Activated naive CD4-positive, alpha-beta T cell treated with anti-CD3 and anti-CD28 coated beads, Interleukin-2, amount 10 ng/mL, durations not matched to agents 7 days and 5 days (primary cell): ENCODE results near the gene BARX2.

Experiments used
- CTCF ChIA-PET: fragments of 350-600 bp; sonication (Branson Sonifier 250); formaldehyde crosslinking; loops from one replicate; lab custom pipeline; 2021; ENCODE audit warnings: antibody characterized with exemption; lab: Charles Lee
- DNase-seq: peaks from one replicate; pipeline ENCODE4 v3.0.0-alpha.2; 2020
- H3K27ac Mint-ChIP-seq: one replicate; pipeline ENCODE4 v1.8.0; 2021; ENCODE audit warnings: mild to moderate bottlenecking, moderate library complexity, mixed read lengths
- H3K27me3 Mint-ChIP-seq: one replicate; pipeline ENCODE4 v1.8.0; 2021; ENCODE audit warnings: mild to moderate bottlenecking, mixed read lengths
- H3K36me3 Mint-ChIP-seq: one replicate; pipeline ENCODE4 v1.8.0; 2021; ENCODE audit warnings: mixed read lengths
- H3K4me1 Mint-ChIP-seq: one replicate; pipeline ENCODE4 v1.8.0; 2021; ENCODE audit warnings: mixed read lengths
- H3K4me3 Mint-ChIP-seq: one replicate; pipeline ENCODE4 v1.8.0; 2021; ENCODE audit warnings: mild to moderate bottlenecking, moderate library complexity, mixed read lengths
- H3K9me3 Mint-ChIP-seq: one replicate; pipeline ENCODE4 v1.8.0; 2021; ENCODE audit warnings: mixed read lengths

Gene BARX2

DNA sequence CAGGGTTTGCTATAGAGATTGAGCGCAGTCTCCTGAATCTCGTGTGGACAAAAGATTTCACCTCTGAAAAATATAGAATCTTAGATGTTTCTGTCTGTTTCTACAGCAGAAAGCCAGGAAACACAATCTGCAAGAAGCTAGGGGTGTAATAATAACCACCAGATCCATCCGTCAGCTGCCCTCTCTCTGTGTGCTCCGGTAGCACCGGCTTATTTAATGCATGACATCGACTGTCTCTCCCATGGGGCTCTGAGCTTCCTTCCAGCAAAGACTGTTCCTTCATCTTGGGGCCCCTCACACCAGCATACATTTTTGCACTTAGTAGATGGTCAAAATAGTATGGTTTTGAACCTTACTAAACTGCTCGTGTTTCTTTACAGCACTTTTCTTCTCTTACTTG is 20.2 kb downstream of the BARX2 start:
- Mint-ChIP-seq H3K27ac (no peak overlapping the region), H3K9me3 (peaks cover 3% of the 10 kb centered on the region), H3K4me3 (no peak overlapping the region), H3K27me3 (peaks cover 19% of the 10 kb centered on the region), H3K36me3 (no peaks in the 10 kb centered on the region), H3K4me1 (no peaks in the 10 kb centered on the region)
- no peak for DNase-seq
- CTCF ChIA-PET: interaction anchor here (0.7 kb wide), 1 partner anchor 31 kb away, joined by 3 read pairs; no protein-coding TSS in a partner anchor

DNA sequence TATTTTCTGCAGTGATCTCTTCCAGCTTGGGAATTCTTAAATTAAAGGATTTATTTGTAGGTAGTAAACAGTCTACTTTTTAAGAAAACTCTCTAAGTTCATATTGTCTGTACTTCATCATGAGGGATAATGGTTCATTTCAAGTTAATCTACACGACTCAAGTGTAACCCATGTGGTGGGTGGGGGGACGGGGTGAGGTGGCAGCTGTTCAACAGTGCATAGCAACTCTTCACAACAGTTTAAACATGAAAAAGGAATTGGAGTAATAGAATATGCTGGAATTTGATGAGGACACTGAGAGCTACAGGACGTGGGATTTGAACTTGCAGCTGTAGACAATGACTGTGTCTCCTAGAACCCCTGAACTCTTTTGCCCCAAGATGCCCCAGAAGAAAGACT is 20.8 kb downstream of the BARX2 start:
- CTCF ChIA-PET: interaction anchor here (0.6 kb wide), 1 partner anchor 22 kb away, joined by 3 read pairs; no protein-coding TSS in a partner anchor
- no peaks in the 10 kb centered on the region for H3K36me3 Mint-ChIP-seq
- peaks cover 3% of the 10 kb centered on the region for H3K9me3 Mint-ChIP-seq
- H3K27ac Mint-ChIP-seq: no peak overlapping the region
- H3K4me1 Mint-ChIP-seq: no peaks in the 10 kb centered on the region
- H3K4me3 Mint-ChIP-seq: no peak overlapping the region
- peaks cover 19% of the 10 kb centered on the region for H3K27me3 Mint-ChIP-seq
- no peak for DNase-seq

DNA sequence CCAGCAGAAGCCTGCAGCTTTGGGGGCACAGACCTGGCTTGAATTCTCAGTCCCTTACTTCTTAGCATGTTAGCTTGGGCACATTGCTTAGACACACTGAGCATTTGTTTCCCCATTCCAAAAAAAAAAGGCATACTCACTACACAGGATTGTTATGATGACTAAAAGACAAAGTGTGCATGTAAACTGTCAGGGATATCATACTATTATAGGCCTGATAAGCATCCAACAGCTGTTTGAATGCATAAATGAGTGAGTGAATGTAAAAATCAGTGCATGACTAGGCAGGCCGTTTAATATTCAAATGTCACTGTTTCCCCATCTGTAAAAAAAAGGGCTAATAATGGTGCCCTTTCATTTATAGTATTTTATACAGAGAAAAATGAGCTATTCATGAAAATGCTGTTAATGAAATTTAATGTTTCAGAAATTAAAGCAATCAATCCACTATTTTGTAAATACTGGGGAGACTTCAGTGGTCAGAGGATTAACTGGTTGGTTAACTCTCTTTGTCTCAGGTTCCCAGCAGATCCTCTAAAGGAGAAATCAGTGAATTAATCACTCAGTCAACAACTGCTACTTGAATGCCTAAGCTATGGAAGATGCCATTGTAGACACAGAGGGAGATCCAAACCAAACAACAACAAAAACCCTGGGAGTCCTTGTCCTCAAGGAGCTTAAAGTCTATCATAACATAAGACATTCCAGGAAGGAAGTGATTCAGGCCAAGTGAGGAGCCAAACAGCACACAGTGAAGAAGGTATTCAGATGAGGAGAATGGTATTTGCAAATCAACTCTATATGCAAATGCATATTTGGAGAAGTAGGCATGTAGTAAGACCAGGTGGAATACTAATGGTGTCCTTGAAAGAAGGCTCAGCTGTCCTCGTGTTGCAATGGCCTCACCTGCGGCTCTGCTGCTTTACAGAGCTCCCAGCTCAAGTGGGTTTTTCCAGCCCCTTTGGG is 26.8 kb downstream of the BARX2 start:
- H3K4me3 Mint-ChIP-seq: no peak overlapping the region
- no peaks in the 10 kb centered on the region for H3K4me1 Mint-ChIP-seq
- no peaks in the 10 kb centered on the region for H3K36me3 Mint-ChIP-seq
- H3K27me3 Mint-ChIP-seq: peaks cover 4% of the 10 kb centered on the region
- CTCF ChIA-PET: interaction anchor here (0.6 to 1.2 kb wide), 2 partner anchors 9 to 293 kb away, joined by 3 to 4 read pairs; no protein-coding TSS in a partner anchor
- no peak overlapping the region for H3K27ac Mint-ChIP-seq
- DNase-seq: no peak
- H3K9me3 Mint-ChIP-seq: peaks cover 2% of the 10 kb centered on the region

DNA sequence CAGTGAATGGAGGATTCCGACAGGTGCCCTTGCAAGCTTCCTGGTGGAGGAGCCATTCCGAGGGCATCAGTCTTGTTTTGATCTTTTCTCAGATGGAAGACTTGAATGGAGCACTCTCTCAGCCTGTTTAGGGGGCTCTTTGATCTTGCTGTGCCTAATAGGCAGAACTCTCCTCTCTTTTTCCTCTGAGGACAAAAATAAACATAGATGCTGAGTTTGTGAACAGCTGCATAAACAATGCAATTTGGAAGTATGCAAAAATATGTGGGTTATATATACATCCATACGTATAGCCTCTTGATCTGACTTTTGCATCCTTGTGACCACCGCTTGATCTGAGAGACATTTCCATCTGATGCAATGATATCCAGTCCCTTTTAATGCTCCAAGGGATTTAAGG is 29.1 kb downstream of the BARX2 start:
- CTCF ChIA-PET: no interaction called here
- Mint-ChIP-seq H3K4me3 (no peak overlapping the region), H3K4me1 (no peaks in the 10 kb centered on the region), H3K27ac (no peak overlapping the region), H3K36me3 (no peaks in the 10 kb centered on the region), H3K27me3 (peaks cover 11% of the 10 kb centered on the region), H3K9me3 (no peaks in the 10 kb centered on the region)
- no peak for DNase-seq

DNA sequence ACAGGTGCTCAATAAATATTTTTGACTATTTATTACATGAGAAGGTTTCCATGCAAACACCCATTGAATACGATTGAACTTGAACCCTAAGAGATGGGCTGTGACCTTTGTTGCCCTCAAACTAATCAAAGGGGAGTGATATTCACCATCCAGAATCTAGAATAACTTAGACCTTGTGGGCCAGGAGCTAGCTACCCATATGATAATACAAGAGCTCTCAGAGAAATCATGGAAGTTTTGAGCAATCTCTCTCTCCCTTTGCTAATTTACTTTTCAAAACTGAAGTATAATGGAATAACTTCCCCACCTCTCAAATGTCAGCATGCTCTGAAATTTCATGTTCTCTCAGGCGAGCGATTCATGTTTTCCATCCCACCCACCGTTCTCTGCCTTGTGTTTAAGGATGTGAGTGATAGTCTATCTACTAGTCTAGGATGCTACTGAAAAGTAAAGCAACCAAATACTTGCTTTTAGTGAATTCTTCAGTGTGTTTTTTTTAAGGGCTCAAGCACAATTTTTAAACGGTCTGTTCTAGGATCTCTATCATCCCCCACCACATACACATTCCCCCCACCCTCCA is 33.3 kb downstream of the BARX2 start:
- H3K27ac Mint-ChIP-seq: no peak overlapping the region

DNA sequence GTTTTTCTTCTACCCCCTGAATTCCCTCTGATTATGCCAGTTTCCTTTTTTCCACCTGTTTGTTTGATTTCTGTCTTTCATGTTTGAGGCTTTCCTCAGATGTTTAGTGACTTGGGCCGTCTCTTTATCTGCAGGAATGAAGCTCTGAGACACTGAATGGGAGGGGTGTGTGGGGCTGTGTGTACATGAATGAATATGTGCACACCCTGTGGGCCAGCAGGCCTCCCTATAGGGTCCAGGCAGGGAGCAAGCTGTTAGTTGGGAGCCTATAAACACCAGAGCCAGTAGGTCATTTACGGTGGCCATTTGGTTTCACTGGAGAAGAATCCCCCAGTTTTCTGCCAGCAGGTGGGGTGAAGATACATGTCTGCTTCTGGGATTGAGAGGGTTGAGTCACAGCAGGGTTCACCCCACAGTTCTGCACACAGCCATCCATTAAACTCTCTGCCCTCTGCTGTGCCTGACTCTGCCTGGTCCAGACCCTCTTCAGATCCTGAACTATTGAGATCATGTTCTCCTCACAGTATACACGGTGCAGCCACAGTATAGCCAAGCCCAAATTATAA is 34.8 kb downstream of the BARX2 start:
- Mint-ChIP-seq H3K27me3 (peaks cover 11% of the 10 kb centered on the region), H3K4me3 (no peak overlapping the region), H3K36me3 (no peaks in the 10 kb centered on the region), H3K9me3 (no peaks in the 10 kb centered on the region), H3K4me1 (no peaks in the 10 kb centered on the region), H3K27ac (no peak overlapping the region)
- CTCF ChIA-PET: interaction anchor here (1.4 kb wide), 1 partner anchor 34 kb away, joined by 5 read pairs; the partner anchor contains the start of gene BARX2
- no peak for DNase-seq

More for the DNA sequence above, 33.3 kb downstream of the BARX2 start:
- no peaks in the 10 kb centered on the region for H3K4me1 Mint-ChIP-seq
- no peak overlapping the region for H3K4me3 Mint-ChIP-seq
- DNase-seq: no peak
- CTCF ChIA-PET: interaction anchor here (1.0 kb wide), 1 partner anchor 25 kb away, joined by 3 read pairs; no protein-coding TSS in a partner anchor
- no peaks in the 10 kb centered on the region for H3K9me3 Mint-ChIP-seq
- H3K36me3 Mint-ChIP-seq: no peaks in the 10 kb centered on the region
- peaks cover 11% of the 10 kb centered on the region for H3K27me3 Mint-ChIP-seq

DNA sequence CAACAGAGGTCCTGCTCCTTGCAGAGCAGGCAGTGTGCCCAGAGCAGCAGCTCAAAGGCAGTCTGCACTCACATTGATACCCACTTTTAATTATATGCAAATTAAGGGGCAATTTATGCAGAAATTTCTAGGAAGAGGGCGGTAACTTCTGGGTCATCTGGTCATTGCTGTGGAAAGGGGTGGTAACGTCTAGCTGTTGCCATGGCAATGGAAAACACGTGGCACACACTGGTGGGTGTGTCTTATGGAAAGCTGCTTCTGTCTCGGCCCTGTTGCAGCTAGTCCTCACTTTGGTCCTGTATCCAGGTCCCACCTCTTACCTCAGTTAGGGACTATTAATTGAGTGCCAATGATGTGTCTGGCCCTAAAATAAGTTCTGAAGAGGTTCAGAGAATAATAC is 36.8 kb downstream of the BARX2 start:
- Mint-ChIP-seq H3K4me3 (no peak overlapping the region), H3K4me1 (peaks cover under 1% of the 10 kb centered on the region), H3K27ac (no peak overlapping the region), H3K27me3 (peaks cover 13% of the 10 kb centered on the region), H3K36me3 (no peaks in the 10 kb centered on the region), H3K9me3 (no peaks in the 10 kb centered on the region)
- DNase-seq: no peak
- CTCF ChIA-PET: interaction anchor here (1.0 to 1.7 kb wide), 2 partner anchors 283 to 339 kb away, joined by 3 to 4 read pairs; no protein-coding TSS in a partner anchor

DNA sequence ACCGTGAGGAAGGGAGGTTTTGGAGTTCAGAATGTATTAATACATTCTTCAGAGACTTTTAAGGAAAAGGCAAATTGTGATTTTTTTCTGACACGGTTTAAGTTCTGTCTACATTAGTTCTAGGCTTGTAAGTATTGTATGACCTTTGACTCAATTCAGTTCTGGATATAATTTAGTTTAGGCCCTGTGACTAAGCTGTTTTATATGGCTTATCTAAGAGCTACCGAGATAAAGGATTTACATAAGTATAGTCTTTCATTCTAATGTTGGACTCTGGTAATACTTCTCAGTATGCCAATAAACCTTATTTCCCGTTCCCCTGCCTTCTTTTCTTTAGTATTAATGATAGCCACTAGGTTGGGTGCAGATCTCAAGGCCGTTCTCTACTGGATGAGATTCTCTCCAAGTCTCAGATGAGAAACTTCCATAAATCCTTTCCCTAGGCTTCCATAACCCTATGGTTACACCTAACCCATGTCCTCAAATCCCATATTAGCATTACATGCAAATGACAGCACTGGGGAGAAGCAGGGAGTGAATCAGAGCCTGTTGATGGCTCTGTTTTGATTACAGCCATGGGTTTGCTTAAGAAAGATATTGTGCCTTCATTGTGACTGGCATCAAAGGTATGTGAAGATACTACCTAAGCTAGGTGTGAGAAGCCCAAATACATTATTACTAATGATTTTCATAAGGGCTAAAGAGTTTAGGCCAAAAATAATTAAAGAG is 38.7 kb downstream of the BARX2 start:
- Mint-ChIP-seq H3K27me3 (peaks cover 6% of the 10 kb centered on the region), H3K4me3 (no peak overlapping the region), H3K36me3 (no peaks in the 10 kb centered on the region), H3K9me3 (no peaks in the 10 kb centered on the region), H3K4me1 (peaks cover 8% of the 10 kb centered on the region), H3K27ac (no peak overlapping the region)
- no peak for DNase-seq
- CTCF ChIA-PET: no interaction called here

DNA sequence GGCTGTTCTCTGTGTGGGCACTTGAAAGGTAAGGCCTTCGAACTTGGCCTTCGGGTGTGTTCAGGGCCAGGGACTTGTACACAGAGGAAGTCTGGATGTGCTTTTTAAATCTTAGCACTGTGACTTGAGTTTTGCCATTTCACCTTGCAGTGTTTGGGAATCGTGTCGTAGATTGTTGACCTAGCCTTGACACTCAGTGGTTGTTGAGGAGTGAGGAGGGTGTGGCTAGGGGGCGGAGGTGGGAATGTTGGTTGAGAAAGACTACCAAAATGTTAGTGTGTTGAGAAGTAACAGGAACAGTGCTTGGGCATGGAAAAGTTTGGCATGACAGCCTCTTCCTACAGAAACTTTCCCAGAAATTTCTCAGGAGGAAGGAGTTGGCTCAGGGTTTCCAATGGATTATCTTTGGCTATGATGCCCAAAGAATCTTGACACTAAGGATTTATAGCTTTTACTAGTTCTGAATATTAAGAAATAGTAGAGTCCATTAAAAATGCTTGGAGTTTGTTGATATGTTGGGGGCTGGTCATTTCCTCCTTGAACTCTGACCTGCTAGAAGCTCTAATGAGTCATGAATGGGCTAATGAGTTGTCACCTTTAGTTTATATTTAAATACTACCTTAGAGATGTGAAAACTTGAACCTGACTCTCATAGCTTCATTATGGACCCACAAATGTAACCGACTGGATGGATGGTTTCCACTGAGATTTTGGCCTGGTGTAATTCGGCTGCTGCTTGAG is 40.6 kb downstream of the BARX2 start:
- peaks cover 6% of the 10 kb centered on the region for H3K27me3 Mint-ChIP-seq
- no peaks in the 10 kb centered on the region for H3K36me3 Mint-ChIP-seq
- H3K9me3 Mint-ChIP-seq: no peaks in the 10 kb centered on the region
- peaks cover 8% of the 10 kb centered on the region for H3K4me1 Mint-ChIP-seq
- CTCF ChIA-PET: no interaction called here
- no peak for DNase-seq
- no peak overlapping the region for H3K27ac Mint-ChIP-seq
- no peak overlapping the region for H3K4me3 Mint-ChIP-seq

DNA sequence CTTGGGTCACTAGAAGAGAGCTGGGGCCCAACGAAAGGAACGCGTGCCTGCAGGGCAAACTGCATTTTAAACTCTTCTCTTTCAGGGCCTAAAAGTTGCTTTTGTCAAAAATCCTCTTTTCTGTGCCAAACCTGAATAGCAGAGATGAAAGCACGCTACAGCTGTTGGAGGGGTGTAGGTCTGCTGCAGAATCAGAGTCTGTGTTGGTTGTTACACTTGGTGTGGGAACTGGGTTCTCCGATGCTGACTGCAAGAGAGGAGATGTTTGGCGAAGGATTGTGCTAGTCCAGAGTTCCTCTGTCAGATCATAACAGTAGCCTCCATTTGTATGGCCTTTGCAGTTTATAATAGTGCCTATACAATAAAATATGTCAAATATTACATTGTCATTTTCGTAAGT is 41.8 kb downstream of the BARX2 start:
- Mint-ChIP-seq H3K27ac (no peak overlapping the region), H3K36me3 (no peaks in the 10 kb centered on the region), H3K4me1 (peaks cover 8% of the 10 kb centered on the region), H3K27me3 (peaks cover 6% of the 10 kb centered on the region), H3K4me3 (no peak overlapping the region), H3K9me3 (no peaks in the 10 kb centered on the region)
- CTCF ChIA-PET: interaction anchor here (1.6 kb wide), 1 partner anchor 42 kb away, joined by 5 read pairs; the partner anchor contains the start of gene BARX2
- DNase-seq: no peak

DNA sequence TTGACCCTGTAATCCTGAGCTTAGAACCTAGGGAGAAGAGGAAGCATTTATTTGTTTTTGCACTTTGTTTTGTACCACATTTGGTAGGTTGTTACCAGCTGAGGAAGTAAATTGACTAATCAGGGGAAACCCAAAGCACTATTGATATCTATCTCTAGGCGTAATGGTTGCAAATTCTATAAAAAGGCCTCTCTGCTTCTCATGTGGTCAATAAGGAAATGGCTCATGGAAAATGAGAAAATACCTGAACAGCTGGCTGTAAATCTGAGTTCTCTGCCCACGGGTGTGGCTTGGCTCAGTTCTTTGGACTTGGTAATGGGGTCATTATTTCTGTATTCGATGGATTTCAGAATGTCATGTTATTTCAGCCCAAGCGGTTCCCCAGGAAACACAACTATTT is 42.4 kb downstream of the BARX2 start:
- Mint-ChIP-seq H3K27me3 (peaks cover 6% of the 10 kb centered on the region), H3K4me3 (no peak overlapping the region), H3K9me3 (no peaks in the 10 kb centered on the region), H3K27ac (no peak overlapping the region), H3K4me1 (peaks cover 8% of the 10 kb centered on the region), H3K36me3 (no peaks in the 10 kb centered on the region)
- DNase-seq: no peak
- CTCF ChIA-PET: interaction anchor here (1.6 kb wide), 1 partner anchor 42 kb away, joined by 5 read pairs; the partner anchor contains the start of gene BARX2

DNA sequence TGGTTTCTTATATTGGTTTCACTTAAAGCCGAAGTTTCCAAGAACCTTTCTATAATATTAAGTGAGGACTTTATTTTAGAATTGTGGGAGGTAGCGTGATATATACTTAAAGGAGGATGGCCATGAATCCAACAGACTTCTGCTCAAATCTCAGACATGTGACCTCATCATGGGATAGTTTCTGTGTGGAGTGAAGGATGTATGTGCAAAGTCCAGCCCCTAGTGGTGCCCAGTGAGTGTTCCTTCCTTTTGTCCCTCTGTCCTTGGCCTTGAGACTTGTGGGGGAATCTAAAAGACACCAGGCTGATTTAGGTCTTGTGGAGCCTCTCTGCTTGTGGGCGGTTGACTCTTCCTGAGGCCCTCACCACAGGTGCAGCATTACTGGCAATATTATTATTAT is 43.7 kb downstream of the BARX2 start:
- CTCF ChIA-PET: no interaction called here
- no peak overlapping the region for H3K4me3 Mint-ChIP-seq
- H3K27me3 Mint-ChIP-seq: peaks cover 9% of the 10 kb centered on the region
- H3K27ac Mint-ChIP-seq: no peak overlapping the region
- no peak for DNase-seq
- H3K9me3 Mint-ChIP-seq: no peaks in the 10 kb centered on the region
- H3K4me1 Mint-ChIP-seq: peaks cover 8% of the 10 kb centered on the region
- no peaks in the 10 kb centered on the region for H3K36me3 Mint-ChIP-seq

DNA sequence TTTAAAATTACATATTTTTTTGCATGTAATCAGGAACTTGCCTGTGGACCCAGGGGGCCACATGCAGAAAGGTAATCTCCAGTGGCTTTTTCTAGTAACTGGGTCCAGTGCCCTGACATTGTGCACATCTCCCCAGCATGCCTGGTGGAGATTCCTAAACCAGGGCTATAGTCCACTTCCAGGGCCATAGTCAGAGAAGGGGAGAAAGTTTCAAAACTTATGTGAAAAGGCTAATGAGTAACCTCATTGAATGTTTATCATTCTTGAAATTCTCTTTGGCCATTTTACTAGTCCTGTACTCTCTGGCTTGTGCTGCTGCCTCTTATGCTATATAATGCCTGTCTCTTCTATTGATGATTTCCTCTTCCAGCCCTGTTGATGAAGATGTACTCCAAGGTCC is 47.8 kb downstream of the BARX2 start:
- no peak overlapping the region for H3K27ac Mint-ChIP-seq
- H3K4me1 Mint-ChIP-seq: no peaks in the 10 kb centered on the region
- DNase-seq: no peak
- peaks cover 4% of the 10 kb centered on the region for H3K27me3 Mint-ChIP-seq
- no peak overlapping the region for H3K4me3 Mint-ChIP-seq
- CTCF ChIA-PET: no interaction called here
- H3K9me3 Mint-ChIP-seq: no peaks in the 10 kb centered on the region
- H3K36me3 Mint-ChIP-seq: no peaks in the 10 kb centered on the region
